NCI-H748 (cell line): ENCODE results near the gene LCN6.
"Not testable (repeated sequence)": the region's sequence is repeated elsewhere in the genome, so short reads cannot be mapped to it uniquely, and the experiment has no call there.

Experiments used
- DNase-seq: peaks from one replicate; lab custom pipeline; 2025; ENCODE audit not compliant: unreplicated experiment; lab: John Stamatoyannopoulos, UW

The LCN6 gene

DNA sequence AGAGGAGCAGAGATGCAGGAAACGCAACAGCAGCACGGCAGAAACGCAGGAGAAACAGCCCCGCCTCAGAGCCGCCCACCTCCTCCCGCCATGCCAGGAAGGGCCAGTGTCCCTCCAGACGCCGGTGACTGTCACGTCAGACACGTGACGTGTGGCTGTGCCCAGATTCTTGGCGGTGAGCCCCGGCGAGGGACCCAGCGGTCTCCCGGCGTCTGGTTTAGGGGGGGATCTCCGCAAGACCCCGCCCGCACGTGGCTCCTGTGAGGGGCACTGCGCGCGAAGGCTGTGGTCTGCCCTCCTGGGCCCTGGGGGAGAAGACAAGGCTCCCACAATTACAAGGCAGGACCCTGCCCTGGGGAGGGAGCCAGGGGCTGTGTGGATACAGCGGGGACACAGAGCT is 12.1 kb upstream of the LCN6 start:
- no peak for DNase-seq

DNA sequence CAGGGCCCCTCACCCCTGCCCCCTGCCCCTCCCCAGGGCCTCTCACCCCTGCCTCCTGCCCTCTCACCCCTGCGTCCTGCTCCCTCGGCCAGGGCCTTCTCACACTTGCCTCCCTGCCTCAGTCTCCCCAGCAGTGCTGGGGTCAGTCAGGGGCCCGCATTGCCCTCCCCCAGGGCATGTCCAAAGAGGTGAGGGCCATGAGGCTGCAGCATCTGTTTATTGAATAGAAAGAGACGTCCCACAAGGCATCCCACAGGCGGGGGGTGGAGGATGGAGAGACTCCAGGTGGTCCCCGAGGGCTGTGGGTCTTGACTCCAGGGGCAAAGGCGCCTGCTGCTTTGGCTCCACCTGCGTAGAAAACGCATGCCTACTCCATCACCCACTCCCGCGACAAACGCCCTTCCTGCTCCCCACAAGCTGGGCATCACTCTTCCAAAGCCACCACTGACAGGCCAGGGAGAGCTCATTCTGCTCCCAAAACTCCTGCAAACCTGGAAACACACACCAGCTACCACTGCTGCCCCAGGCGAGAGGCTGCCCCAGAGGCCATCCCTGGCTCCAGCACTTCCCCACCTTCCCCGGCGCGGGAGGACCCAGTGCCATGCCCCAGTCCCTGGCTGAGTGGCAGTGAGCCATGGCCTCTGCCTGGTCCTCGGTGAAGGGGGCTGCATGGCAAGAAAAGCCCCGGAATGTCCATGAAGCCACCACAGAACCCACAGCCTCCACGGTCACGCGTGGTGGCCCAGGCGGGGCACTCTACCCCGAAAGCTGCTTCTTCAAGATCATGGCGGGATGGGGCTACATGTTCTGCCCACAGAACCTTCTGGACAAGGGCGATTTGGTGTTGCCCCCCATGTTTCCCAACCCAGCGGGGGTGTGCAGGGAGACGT is 11.4 kb upstream of the LCN6 start:
- DNase-seq = no peak

GRCh38 chr9:136759001-136759400 is 10.7 kb upstream of the LCN6 start:
- DNase-seq = no peak

DNA sequence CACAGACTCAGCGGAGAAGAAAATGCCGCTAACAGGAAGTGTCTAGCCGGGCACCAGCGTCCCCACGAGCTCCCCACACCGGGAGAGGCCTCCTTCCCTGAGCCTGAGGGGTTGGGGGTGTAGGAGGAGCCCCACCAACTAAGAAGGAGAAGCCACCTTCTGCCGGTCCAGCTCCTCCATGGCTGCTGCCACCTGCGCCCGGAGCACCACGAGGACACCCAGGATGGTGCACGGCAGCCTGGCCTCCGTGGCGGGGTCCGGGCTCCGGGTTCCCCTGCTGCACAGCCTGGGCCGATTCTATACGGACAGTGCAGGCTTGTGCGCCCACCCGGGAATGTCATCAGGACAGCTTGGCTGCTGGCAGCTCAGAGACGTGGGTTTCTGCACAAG is 9.4 kb upstream of the LCN6 start:
- DNase-seq = no peak

GRCh38 chr9:136757328-136757727 is 9.0 kb upstream of the LCN6 start:
- DNase-seq = no peak

- no peak for DNase-seq
Observed at GRCh38 chr9:136756836-136757235, 8.5 kb upstream of the LCN6 start.

GRCh38 chr9:136756134-136756438 is 7.8 kb upstream of the LCN6 start:
- no peak for DNase-seq

DNA sequence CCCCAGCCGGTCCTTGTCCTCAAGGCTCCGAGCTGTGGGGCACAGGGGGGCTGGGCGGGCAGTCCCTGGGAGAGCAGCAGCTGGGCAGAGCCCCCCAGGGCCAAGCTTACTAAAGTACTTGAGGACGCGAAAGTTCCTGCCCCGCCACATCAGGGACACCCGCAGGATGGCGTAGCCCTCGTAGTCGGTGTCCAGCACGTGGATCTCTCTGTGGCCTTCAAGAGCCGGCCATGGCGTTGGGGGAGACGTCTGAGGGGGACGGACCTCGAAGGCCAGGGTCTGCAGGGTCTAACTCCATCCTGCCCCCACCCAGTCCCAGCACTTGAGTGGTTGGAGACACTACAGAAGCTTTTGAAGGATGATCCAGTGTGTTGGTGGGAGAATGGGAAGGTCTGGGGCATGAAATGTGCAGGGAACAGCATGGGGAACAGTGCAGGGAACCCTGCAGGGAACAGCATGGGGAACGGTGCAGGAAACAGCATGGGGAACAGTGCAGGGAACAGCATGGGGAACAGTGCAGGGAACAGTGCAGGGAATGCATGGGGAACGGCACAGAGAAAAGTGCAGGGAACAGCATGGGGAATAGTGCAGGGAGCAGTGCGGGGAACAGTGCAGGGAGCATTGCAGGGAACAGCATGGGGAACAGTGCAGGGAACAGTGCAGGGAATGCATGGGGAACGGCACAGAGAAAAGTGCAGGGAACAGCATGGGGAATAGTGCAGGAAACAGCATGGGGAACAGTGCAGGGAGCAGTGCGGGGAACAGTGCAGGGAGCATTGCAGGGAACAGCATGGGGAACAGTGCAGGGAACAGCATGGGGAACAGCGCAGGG is 7.2 kb upstream of the LCN6 start:
- not testable (repeated sequence) for DNase-seq

DNA sequence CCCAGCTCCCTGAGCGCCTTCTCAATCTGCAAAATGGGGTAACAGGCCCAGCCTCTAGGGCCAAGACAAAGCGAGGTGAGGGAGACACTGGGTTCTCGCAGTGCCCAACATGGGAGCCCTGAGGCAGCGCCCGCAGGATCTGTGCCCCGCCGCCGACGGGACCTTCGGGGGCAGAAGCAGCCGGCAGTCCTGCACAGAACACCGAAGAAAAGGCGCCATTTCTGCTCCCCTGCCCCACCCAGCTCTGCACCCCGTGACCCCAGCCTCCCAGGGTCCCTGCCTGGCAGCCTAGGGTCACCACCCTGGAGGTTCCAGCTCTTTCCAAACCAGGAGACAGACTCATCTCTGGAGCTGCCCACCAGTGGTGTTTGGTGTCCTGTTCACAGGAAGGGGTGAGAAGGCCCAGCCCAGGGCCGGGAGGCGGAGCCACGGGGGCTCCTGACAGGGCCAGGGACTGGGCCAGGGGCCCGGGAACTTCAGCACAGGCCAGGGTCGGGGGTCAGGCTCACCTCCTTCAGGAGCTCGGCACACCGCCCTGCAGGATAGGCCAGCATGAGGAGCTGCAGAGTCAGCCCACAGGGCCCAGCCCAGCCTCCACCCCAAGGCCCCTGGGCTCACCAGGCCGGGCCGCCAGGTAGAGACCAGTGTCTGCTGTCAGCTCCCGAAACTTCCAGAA is 6.4 kb upstream of the LCN6 start:
- no peak for DNase-seq

GRCh38 chr9:136754059-136754572 is 5.8 kb upstream of the LCN6 start:
- DNase-seq = peak; percentile 36

- no peak for DNase-seq
Observed at GRCh38 chr9:136753371-136754058, 5.2 kb upstream of the LCN6 start.

GRCh38 chr9:136751814-136752213 is 3.5 kb upstream of the LCN6 start:
- DNase-seq = no peak

- no peak for DNase-seq
Observed at GRCh38 chr9:136751244-136751643, 2.9 kb upstream of the LCN6 start.

- DNase-seq = no peak
Observed at GRCh38 chr9:136750526-136750925, 2.2 kb upstream of the LCN6 start.

DNA sequence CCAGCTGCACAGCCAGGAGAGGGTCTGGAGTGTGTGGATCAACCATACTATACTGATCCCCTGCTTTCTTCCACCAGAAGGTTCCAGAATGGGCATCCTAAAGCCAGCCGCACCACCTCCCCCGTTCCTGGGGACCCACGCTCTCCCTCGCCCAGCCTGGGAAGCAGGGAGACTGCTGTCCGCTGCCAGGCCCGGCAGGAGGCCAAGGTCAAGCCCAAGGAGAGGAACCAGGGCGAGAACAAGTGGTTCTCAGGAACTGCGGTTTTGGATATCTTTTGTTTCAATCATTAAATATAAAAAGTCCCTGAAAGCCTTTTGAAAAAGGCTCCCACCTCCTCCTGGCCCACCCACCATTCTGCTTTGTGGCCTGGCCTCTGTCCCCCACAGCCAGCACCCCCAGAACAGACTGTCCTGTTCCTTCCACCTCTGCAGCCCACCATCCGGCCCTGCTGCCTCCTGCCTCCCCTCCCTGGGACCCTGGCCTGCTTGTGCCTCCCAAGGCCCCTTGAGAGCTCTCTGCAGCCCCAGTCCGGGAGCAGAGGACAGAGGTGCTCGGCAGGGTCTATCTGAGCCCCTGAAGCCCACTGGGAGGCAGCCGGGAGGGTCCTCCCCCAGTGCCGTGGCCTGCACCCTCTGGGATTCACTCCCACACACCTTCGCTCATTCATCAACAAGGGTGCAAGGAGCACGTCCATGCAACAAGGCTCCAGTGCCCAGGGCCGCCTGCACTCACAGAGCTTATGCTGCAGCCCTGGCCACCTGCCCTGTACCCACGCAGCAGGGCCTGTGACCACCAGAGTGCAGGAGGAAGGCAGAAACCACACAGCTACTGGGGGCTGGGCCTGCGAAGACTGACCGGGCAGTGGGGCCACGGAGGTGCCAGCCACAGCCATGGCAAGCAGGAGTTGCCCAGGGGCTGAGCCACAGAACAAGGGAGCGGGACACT is 614 bp upstream of the LCN6 start:
- DNase-seq = no peak

- DNase-seq = no peak
Observed at GRCh38 chr9:136747161-136748060, 914 bp downstream of the LCN6 start.

DNA sequence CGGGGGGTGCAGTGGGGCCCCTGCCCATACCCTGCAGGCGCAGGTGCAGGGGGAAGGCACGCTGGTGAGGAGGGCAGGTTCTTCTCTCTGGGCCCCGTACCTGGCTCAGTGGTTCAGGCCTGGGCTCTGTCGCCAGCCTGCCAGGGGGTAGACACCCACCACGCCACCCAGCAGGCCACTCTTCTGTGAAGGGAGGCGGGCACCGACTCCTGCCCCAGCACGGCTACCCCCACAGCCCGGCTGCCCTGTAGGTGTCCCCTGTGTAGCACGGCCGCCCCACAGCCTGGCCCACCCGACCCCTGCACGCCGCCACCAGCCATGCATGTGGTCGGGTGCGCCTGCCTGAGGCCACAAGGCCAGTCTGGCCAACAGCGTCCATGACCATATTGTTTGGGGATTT is 1.7 kb downstream of the LCN6 start:
- no peak for DNase-seq

- no peak for DNase-seq
Observed at GRCh38 chr9:136746155-136746490, 2.2 kb downstream of the LCN6 start.
